ENCODE measurements around the gene PNMA8B. TPM values are rescaled to one million over a fixed set of nuclear protein-coding genes. Genes with fewer than 3 reads are reported as not detected.

Gene PNMA8B
- total RNA-seq, 2 donors from 2014 or later, result 0.96 to 3.1 TPM

- Histone ChIP-seq H3K9me3 (no peaks in the 10 kb centered on the region), H3K27me3 (replicated peaks; ENCODE audit: insufficient read depth) (no peaks in the 10 kb centered on the region), H3K4me3 (peak within 1 kb of the TSS; percentile 28 to 34), H3K4me1 (replicated peaks) (no peaks in the 10 kb centered on the region), H3K36me3 (no peaks in the 10 kb centered on the region), H3K27ac (peak within 1 kb of the TSS; percentile 8 to 78)
- TF ChIP-seq CTCF (IDR thresholded peaks at IDR 0.05) (peak in 1 of 4 experiments; percentile 6), POLR2AphosphoS5 (IDR thresholded peaks at IDR 0.05) (no peak)
- WGBS, result 2% methylated on average over 50 of the region's 57 CpGs
- DNase-seq (ENCODE audit: low spot score), result no peak
- intact Hi-C loops (cut with DNase I), result no loop called here
Measured at GRCh38 chr19:46471116-46471733, 24.4 kb downstream of the PNMA8B start, which contains the start of gene PNMA8A. PNMA8A (minus strand) TSS chr19:46471563; CDS start chr19:46471035, 528 bp downstream.

GRCh38 chr19:46470376-46470775 is 25.3 kb downstream of the PNMA8B start:
- no peaks in the 10 kb centered on the region for H3K9me3 ChIP-seq
- TF ChIP-seq CTCF (IDR thresholded peaks at IDR 0.05) (no peak), POLR2A (IDR thresholded peaks at IDR 0.05) (no peak), POLR2AphosphoS5 (IDR thresholded peaks at IDR 0.05) (no peak)
- H3K27ac ChIP-seq, result no peak overlapping the region
- 90% methylated on average over 10 of the region's 10 CpGs for WGBS
- H3K27me3 ChIP-seq (replicated peaks; ENCODE audit: insufficient read depth), result no peaks in the 10 kb centered on the region
- no peaks in the 10 kb centered on the region for H3K4me1 ChIP-seq (replicated peaks)
- intact Hi-C loops (cut with DNase I), result no loop called here
- no peak overlapping the region for H3K4me3 ChIP-seq
- no peak for DNase-seq (ENCODE audit: low spot score)
- no peaks in the 10 kb centered on the region for H3K36me3 ChIP-seq

DNA sequence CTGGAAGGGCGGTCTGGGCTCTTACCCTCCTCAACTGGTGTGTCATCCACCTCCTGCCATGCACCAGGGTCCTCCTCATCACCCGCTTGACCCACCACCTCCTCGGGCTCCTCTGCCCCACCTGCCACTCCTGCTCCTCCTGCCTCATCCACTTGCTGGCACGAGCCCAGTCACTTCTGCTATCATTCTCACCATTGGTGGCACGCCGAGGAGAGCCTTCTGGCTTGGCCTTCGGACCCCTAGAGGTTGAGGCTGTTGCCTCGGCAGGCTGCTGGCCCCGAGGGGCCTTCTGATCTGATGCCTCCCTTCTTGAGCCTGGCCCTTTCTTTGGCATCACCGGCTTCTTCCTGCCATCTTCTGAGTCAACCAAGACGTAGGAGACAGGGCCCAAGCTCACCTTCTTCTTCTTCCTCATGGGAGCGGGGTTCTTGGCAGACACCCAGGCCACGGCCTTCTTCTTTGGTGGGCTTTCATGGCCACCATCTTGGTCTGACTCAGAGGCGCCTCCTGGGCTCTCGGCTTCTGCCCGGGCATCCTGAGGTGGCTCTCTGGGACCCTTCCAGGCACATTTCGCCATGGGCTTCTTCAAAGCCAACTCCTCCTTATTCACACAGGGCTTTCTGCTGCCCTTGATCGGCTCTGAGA is 26.0 kb downstream of the PNMA8B start:
- Histone ChIP-seq H3K4me1 (replicated peaks) (no peaks in the 10 kb centered on the region), H3K4me3 (no peak overlapping the region), H3K9me3 (no peaks in the 10 kb centered on the region), H3K27ac (no peak overlapping the region), H3K36me3 (no peaks in the 10 kb centered on the region), H3K27me3 (replicated peaks; ENCODE audit: insufficient read depth) (no peaks in the 10 kb centered on the region)
- intact Hi-C loops (cut with DNase I), result no loop called here
- no peak for DNase-seq (ENCODE audit: low spot score)
- WGBS, result 97% methylated on average over 18 of the region's 18 CpGs
- TF ChIP-seq POLR2AphosphoS5 (IDR thresholded peaks at IDR 0.05) (no peak), CTCF (IDR thresholded peaks at IDR 0.05) (no peak), POLR2A (IDR thresholded peaks at IDR 0.05) (no peak)

- Histone ChIP-seq H3K4me3 (no peak overlapping the region), H3K27me3 (replicated peaks; ENCODE audit: insufficient read depth) (no peaks in the 10 kb centered on the region), H3K36me3 (no peaks in the 10 kb centered on the region), H3K4me1 (replicated peaks) (no peaks in the 10 kb centered on the region), H3K27ac (no peak overlapping the region), H3K9me3 (no peaks in the 10 kb centered on the region)
- no peak for DNase-seq (ENCODE audit: low spot score)
- 35% methylated on average over 15 of the region's 15 CpGs for WGBS
- TF ChIP-seq POLR2AphosphoS5 (IDR thresholded peaks at IDR 0.05) (no peak), POLR2A (IDR thresholded peaks at IDR 0.05) (no peak)
- intact Hi-C loops (cut with DNase I), result no loop called here
Measured at GRCh38 chr19:46466536-46467196, 29.0 kb downstream of the PNMA8B start.

DNA sequence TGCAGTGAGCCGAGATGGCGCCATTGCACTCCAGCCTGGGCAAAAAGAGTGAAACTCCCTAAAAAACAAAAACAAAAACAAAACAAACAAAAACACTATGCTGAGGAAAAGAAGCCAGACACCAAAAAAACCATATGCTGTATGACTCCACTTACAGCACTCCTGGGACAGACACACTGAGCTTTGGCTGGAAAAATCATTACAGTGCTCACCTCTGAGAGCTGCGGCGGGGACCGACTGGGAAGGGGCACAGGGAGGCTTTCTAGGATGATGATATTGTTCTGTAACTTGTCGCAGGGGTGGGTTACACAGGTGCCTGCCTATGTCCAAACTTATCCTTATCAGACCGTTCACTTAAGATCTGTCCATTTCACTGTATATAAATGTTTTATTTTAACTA is 32.2 kb downstream of the PNMA8B start:
- H3K27ac ChIP-seq, result no peak overlapping the region

More for the DNA sequence above, 32.2 kb downstream of the PNMA8B start:
- WGBS, result 88% methylated on average over 7 of the region's 7 CpGs
- DNase-seq (ENCODE audit: low spot score), result no peak
- TF ChIP-seq POLR2A (IDR thresholded peaks at IDR 0.05), result no peak
- TF ChIP-seq POLR2AphosphoS5 (IDR thresholded peaks at IDR 0.05), result no peak
- TF ChIP-seq CTCF (IDR thresholded peaks at IDR 0.05), result no peak
- no peaks in the 10 kb centered on the region for H3K27me3 ChIP-seq (replicated peaks; ENCODE audit: insufficient read depth)
- no peaks in the 10 kb centered on the region for H3K36me3 ChIP-seq
- intact Hi-C loops (cut with DNase I), result no loop called here
- no peaks in the 10 kb centered on the region for H3K4me1 ChIP-seq (replicated peaks)
- H3K4me3 ChIP-seq, result no peak overlapping the region
- H3K9me3 ChIP-seq, result no peaks in the 10 kb centered on the region
